HG02642 (cell line): ENCODE data around the gene CDKN2C.
"Not testable (repeated sequence)": the region's sequence is repeated elsewhere in the genome, so short reads cannot be mapped to it uniquely, and the experiment has no call there.

Experiments
- ATAC-seq: cut with Tn5 transposase; IDR thresholded peaks from one replicate; pipeline ENCODE4 v1.9.1; 2021; ENCODE audit warnings: mild to moderate bottlenecking; ENCODE audit not compliant: unreplicated experiment, poor library complexity

CDKN2C gene

DNA sequence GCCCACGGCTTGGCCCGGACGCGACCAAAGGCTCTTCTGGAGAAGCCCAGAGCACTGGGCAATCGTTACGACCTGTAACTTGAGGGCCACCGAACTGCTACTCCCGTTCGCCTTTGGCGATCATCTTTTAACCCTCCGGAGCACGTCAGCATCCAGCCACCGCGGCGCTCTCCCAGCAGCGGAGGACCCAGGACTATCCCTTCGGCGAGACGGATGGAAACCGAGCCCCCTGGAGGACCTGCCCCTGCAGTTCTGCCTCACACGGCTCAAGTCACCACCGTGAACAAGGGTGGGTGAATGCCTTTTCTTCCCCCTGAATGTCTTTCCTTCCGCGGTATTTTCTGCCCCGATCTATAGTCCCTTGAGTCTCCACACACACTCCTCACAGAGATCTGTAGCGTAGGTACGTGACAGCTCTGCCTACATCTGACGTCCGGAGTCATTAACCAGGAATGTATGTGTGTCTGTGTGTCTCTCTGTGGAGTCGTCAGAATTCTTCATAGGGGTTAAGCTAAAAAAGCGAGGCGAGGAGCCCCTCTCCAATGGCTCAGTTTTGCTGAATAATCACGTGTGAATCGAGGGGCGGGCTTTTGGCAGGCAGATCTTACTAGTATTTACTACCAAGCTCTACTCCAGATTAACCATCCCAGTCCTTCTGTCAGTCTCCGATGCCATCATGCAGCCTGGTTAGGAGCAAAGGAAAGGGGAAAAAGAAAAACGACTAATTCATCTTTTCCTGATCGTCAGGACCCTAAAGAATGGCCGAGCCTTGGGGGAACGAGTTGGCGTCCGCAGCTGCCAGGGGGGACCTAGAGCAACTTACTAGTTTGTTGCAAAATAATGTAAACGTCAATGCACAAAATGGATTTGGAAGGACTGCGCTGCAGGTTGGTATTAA is at the start of gene CDKN2C:
Gene CDKN2C (plus strand): TSS at position 635 of the 898 bp plus-strand sequence. CDS start 124 bp downstream, at position 759.
- ATAC-seq: peak; percentile 30

DNA sequence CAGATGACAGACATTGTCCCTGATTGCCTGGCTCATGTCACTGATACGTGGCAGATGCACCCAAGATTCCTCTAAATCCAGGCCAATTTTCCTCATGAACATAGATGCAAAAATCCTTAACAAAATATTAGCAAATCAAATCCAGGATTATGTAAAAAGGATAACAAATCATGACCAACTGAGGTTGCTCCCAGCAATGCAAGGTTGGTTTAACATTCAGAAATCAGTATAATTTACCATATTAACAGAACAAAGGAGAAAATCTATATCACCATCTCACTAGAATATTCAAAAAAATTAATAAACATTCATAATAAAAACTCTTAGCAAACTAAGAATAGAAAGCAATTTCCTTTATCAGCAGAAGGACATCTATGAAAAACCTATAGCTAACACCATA is 49.6 kb upstream of the CDKN2C start:
- ATAC-seq: no peak

DNA sequence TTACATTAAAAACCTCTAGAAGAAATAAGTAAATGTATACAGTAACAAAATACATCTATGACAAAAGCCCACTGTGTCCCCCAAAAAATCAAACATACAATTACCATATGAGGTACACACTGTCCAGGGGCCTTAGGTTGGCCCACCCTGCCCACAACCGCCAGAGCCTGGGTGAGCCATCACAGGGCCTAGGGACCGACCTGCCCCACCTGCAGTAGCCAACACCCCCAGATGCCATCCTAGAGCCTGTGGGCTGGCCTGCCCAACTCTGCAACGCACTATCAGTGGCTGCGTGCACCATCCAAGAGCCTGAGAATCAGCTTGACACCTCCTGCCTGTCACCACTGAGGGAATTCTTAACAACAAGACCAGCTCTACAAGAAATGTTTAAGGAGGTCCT is 49.0 kb upstream of the CDKN2C start:
- no peak for ATAC-seq

DNA sequence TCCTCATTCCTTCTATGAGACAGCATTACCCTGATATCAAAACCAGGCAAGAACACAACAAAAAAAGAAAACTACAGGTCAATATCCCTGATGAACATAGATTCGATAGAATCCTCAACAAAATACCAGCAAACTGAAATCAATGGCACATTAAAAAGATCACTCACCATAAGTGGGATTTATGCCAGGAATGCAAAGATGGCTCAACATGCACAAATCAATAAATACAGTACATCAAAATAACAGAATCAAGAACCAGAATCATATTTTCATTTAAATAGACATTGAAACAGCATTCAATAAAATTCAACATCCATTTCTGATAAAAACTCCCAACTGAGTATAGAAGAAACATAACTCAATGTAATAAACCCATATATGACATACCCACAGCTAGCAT is 46.5 kb upstream of the CDKN2C start:
- ATAC-seq: no peak

DNA sequence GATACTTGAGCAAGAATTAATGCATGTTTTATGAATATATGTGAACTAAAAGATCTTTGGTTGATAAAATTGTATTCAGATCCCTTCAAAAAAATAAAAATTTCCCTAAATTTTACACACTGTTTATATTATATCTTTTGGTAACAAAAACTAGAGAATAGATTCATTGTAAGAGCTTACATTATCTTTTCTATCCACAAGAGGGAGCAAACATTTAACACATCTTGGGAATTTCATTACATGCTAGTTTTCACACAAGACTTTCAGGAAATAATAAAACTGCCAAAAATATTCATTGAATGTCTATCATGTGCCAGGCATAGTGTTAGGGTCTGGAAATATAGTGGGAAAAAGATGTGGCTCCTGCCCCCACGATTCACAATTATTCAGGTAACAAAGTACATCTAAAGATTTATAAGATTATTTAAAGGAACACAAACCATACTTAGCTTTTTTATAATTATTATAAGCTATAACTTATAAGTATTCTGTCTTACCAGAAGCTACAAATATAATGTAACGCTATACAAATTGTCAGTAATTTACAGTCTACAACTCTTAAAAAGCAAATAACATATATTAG is 40.6 kb upstream of the CDKN2C start:
- ATAC-seq: no peak

DNA sequence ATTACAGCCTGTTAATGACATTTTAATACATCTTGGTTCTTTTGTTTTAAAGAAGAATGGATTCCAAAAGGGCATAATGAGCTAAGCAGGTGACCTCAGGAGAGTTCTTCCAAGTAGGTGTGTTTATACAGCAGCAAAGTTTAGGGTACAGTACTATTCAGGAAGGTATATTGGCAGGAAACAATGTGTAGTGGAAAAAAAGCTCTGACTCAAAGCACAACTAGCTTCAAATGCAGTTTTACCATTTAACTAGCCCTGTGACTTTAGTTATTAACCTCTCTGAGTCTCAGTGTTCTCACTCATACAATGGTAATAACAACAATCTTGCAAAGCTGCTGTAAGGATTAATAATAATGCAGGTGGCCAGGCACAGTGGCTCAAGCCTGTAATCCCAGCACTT is 39.9 kb upstream of the CDKN2C start:
- no peak for ATAC-seq

DNA sequence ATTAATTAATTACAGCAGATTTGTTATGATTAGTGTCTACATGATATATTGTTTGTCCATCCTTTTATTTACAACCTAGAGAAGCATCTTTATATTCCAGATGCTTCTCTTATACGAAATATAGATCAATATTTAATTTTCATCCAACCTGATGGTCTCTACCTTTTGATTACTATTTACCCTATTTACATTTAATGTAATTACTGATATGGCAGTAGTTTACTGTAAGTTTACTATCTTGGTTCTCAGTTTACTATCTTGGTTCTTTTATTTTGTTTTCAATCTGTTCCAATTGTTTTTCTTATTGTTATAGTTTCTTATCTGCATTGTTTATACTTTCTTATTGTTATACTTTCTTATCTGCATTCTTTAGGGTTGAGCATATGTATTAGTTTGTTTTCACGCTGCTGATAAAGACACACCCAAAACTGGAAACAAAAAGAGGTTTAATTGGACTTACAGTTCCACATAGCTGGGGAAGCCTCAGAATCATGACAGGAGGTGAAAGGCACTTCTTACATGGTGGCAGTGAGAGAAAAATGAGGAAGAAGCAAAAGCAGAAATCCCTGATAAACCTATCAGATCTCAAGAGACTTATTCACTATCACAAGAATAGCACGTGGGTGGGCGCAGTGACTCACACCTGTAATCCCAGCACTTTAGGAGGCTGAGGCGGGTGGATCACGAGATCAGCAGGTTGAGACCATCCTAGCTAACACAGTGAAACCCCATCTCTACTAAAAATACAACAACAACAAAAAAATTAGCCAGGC is 38.9 kb upstream of the CDKN2C start:
- ATAC-seq: no peak

DNA sequence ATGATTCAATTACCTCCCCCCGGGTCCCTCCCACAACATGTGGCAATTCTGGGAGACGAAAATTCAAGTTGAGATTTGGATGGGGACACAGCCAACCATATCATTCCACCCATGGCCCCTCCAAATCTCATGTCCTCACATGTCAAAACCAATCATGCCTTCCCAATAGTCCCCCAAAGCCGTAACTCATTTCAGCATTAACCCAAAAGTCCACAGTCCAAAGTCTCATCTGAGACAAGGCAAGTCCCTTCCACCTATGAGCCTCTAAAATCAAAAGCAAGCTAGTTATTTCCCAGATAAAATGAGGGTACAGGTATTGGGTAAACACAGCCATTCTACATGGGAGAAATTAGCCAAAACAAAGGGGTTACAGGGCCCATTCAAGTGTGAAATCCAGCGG is 38.0 kb upstream of the CDKN2C start:
- ATAC-seq: not testable (repeated sequence)

DNA sequence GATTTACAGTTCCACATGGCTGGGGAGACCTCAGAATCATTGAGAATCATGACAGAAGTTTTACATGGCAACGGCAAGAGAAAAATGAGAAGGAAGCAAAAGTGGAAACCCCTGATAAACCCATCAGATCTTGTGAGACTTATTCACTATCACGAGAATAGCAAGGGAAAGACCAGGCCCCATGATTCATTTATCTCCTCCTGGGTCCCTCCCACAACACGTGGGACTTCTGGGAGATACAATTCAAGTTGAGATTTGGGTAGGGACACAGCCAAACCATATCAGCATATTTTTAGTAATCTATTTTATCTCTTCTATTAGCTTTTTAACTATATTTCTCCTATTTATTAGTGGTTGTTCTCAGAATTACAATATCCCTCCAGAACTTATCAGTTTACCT is 36.3 kb upstream of the CDKN2C start:
- not testable (repeated sequence) for ATAC-seq

DNA sequence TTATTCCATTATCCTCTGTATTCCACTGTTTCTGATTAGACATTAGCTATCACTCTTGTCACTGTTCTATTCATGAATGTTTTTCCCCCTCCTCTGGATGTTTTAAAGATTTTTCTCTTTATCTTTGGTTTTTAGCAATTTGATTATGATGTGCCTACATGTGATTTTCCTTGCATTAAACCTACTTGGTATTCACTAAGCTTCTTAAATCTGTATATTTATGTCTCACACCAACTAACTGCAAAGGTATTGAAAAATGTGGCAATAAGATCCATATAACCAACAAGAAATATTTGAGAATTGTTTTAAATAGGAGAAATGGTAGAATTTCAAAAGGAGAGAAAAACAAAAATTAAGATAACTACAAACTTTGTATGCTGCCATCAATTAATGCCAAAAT is 35.2 kb upstream of the CDKN2C start:
- no peak for ATAC-seq

DNA sequence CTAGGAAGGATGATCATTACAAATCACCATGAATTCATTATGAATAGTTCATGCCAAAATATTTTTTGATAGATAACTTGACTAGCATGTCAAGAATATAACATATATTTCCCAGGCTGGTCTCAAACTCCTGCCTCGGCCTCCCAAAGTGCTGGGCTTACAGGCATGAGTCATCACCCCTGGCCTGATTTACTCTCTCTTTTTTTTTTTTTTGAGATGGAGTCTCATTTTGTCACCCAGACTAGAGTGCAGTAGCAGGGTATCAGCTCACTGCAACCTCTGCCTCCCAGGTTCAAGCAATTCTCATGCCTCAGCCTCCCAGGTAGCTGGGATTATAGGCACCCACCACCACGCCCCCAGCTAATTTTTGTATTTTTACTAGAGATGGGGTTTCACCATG is 34.8 kb upstream of the CDKN2C start:
- not testable (repeated sequence) for ATAC-seq

DNA sequence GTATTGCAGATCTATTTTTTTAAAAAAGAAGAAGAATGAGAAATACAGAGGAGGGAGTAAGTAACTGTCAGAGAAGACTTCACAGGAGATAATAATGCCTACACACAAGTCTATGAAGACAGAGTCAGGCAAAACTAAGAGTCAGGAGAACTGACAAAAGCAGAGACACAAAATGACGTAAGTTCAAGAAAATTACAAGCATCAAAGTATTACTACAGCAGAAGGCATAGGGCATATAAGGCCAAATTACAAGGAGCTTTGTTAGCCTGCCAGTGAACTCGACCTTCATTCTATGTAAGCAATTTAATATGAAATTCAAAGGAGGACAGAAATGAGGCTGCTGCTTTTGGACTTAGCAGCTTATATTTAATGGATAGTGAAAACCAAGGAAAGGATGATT is 33.7 kb upstream of the CDKN2C start:
- ATAC-seq: no peak

DNA sequence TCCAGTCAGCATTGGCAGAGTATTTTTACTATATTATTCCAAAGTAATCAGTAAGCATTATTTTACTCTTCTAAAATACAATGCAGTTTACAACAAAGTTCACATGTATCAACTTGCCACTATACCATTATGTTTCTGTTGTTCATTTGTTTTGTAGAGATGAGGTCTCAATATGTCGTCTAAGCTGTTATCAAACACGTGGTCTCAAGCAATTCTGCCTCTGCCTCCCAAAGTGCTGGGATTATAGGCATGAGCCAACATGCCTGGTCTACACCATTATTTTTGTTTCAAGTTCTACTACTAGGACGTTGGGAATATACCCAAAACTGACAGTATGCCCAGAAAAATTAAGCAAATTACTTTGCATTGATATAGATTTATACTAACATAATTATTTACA is 29.8 kb upstream of the CDKN2C start:
- no peak for ATAC-seq

DNA sequence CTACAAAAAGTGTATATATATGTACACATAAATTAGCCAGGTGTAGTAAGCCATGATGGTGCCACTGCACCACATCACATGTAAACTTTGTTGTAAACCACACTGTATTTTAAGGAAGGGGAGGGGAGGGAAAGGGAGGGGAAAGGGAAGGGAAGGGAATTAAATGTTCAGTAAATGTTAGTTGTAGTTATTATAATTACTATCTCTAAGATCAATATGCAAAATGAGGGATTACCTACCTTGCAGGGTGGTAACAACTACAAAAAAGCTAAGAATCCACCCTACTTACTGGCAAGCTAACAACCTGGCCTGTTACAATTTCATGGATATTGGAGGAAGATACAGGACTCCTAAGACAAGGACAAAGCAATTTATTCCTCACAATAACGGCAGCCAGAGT is 27.7 kb upstream of the CDKN2C start:
- no peak for ATAC-seq

DNA sequence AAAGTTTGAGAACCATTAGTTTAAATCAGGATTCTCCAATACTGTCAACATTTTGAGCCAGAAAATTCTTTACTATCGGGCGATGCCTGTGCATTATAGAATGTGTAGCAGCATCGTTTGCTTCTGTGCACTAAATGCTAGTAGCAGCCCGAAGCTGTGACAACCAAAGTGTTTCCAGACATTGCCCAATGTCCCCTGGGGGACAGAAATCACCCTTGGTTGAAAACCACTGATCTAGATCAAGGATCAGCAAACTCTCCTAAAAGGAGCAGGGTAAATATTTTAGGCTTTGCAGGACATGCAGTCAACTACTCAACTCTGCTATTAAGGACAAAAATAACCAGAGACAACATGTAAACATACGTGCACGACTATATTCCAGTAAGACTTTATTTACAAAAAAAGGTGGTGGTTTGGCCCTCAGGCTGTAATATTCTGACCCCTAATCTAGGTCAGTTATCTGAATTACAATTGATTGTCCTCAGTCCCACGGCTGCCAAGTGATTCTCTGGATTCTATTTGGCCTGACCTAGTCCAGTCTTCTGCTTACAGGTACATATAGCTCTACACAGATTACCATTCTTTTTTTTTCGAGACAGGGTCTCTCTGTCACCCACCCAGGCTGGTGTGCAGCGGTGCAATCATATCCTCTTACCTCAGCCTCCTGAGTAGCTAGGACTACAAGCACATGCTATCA is 20.6 kb upstream of the CDKN2C start:
- ATAC-seq: no peak

DNA sequence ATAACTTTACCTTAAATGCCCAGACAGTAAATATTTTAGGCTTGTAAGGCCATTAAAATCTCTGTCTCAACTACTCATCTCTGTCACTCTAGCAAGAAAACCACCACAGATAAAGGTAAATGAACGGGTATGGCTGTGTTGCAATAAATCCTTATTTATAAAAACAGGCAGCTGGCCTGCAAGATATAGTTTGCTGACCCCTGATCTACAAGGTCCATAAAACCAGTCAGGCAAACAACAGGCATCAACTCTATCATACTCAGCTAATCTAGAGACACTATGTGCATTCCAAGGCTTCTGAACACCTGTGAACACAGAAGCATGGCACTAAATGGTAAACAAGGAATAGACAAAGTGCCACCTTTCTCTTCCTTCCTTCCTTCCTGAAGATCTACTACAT is 19.6 kb upstream of the CDKN2C start:
- no peak for ATAC-seq

DNA sequence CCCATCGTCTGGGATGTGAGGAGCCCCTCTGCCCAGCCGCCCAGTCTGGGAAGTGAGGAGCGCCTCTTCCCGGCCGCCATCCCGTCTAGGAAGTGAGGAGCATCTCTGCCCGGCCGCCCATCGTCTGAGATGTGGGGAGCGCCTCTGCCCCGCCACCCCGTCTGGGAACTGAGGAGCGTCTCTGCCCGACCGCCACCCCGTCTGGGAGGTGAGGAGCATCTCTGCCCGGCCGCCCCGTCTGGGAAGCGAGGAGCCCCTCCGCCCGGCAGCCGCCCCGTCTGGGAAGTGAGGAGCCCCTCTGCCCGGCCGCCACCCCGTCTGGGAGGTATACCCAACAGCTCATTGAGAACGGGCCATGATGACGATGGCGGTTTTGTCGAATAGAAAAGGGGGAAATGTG is 17.5 kb upstream of the CDKN2C start:
- not testable (repeated sequence) for ATAC-seq

DNA sequence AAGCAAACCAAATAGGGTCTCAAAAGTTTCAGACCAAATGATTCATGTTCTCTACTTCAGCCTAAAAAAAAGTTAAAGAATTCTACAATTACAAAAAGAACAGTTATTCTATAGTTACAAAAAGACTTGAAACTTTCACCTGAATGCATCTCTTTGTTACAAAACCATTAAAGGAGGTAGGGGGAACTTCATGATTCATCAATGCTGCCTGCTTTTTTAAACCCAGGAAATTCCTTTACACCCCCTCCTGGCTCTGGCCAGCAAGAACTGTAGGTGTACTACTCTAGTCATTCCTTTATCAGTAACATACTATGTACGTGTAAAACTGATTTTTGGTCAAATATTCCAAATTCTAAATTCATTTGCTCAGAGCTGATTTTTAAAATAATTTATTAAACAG is 14.9 kb upstream of the CDKN2C start:
- no peak for ATAC-seq

DNA sequence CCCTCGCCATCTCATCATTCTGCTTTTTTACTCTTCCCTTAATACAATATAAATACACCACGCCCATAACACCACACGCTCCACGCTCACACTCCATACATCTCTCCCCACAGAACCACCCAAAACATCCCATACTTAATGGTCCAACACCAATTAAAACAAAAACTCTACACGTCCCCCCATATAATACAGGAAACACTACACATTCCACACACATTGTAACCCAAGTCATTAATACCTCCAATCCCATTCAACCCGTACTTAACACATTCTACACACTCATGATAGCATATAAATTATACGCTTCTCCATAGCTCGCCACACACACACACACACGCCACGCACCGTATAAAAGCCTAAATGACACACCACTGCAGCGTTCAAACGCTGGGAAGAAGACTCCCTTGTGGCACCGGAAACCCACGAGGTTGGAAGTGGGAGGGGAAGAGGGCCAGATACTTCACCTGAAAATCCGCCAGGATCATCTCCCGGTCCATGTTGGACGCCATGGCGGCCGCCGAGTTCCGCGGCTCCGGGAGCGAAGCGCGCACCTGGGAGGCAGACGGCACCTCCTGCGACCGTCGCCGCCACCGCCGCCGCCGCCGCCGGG is 10.6 kb upstream of the CDKN2C start:
- ATAC-seq: no peak
